ENCODE measurements around the gene ELF1.
"Not testable (repeated sequence)": the region's sequence is repeated elsewhere in the genome, so short reads cannot be mapped to it uniquely, and the experiment has no call there.

ELF1 gene

DNA sequence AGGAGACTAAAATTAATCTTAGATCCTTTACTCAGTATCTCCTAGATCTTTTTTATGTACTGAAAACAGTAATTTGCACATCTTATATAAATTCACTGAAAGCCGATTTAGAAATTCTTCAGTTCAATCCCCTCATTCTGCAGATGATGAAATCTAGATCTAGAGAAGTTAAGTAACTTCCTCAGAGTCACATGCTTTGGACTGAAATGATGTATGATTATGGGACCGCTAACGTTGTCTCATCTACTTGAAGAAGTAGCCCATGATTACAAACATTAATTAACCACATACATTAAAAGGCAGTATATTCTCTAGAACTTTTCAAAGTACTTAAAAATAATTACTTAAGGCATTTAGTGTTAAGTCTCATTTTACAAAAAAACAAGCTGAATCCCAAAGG lies 37.8 kb downstream of the ELF1 start:
- no peak for DNase-seq

DNA sequence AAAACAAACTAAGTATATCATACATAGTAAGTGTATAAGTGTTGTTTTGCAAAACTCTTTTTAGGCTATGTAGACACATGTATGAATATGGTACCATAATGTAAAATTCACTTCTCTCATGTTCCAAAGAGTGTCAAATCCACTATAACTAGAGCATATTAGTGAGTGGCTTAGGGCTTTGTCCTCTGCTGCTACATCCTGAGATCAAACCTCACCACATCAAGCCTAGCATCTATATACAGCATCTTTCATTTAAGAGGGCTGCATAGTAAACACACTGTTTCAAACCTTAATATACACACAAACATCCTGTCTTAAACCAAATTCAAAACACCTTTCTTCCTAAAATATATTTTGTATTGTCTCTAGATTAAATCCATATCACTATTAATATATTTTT lies 38.7 kb downstream of the ELF1 start:
- no peak for DNase-seq

DNA sequence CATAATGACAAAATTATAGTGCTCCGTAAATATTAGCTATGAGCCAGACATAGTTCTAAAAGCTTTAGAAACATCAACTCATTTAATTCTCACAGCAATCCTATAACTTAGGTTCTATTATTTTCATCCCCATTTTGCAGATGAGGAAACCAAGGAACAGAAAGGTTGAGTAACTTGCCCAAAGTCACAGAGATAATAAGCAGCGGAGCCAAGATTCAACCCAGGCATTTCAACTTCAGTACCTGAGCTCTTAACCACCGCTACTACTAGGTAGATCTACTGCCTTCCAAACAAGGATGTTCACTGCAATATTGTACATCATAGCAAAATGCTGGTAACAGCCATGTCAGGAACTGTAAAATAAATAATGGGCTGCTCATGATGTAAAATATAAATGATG lies 39.9 kb downstream of the ELF1 start:
- no peak for DNase-seq

DNA sequence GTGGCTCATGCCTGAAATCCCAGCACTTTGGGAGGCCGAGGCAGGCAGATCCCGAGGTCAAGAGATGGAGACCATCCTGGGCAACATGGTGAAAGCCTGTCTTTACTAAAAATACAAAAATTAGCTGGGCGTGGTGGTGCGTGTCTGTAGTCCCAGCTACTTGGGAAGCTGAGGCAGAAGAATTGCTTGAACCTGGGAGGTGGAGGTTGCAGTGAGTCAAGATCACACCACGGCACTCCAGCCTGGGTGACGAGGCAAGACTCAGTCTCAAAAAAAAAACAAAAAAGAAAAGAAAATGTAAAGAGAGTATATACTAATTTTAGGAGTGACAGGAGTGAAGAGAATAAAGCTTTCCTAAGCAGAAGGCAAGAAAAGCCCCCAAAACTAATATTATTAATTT lies 41.0 kb downstream of the ELF1 start:
- not testable (repeated sequence) for DNase-seq

DNA sequence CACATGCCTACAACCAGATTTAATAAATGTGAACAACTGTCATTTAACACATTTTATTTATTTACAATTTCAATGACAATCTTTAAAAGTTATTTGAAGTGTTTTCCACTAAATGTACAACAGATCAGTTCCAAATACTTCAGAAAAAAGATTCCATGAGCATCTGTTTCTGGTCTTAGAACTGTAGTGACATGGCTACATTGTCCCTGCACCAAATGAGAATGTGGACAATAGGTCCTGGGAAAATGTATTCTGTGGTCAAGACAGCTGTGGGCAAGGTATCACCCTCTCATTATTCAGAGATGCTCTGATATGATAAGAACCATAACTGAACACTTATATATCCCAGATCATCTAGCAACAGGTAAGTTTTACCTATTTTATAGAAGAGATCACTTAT lies 43.7 kb downstream of the ELF1 start:
- no peak for DNase-seq

DNA sequence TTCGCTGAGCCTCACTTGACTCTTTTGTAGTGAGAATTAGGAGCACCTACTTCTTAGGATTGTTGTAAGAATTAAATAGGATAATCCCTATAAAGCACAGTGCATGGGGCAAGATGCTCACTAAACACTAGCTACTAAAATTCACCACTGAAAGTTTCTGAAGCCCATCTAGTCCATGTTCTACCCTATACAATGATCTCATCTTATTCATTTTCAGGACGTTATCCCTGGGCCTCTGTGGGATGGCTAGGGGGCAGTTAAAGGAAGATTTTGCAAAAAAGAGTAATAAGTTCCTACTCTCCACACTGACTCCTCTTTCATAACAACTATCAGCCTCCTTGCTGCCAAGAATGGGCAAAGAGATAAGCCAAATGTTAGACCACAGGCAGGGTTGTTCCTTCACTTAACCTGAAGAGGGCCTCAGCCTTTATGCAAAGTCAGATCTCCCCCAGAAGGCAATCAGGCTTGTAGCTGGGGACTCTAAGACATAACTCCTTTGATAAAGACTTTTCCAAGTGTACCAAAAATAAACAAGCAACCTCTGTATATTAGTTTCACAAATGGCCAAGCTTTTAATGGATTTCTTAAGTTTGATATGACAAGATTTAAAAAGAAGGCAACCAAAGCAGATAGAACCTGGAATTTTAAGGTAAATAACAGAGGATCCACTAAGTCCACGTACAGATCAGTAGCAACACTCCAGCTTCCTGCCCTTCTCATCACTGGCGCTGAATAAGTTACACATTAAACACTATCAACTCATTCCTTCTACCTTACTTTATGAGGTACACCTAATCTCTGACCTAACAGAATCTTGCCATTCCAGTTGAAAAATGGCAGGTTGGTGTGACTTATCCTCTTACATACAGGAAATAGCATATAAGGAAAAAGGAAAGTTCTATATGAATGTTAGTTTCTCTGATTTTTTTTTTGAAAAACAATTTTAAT lies 44.4 kb downstream of the ELF1 start:
- DNase-seq, result no peak

DNA sequence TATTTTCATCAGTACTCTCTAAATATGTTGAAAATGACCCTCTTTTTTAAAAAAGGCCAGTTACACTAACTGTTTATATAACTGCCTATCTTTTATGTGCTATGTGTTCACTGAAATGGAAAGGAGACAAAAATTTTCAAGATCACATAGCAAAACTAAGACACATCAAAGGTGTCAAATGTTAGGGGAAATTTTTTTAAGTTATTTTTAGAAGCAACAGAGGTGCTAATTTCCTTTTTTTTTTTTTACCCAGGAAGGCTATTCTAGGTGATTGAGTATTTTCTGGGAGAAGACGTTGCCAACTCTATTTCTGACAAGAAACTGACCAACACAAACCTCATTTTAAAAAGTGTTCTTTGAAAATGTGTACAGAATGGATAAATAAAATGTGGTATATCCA lies 45.7 kb downstream of the ELF1 start:
- no peak for DNase-seq

DNA sequence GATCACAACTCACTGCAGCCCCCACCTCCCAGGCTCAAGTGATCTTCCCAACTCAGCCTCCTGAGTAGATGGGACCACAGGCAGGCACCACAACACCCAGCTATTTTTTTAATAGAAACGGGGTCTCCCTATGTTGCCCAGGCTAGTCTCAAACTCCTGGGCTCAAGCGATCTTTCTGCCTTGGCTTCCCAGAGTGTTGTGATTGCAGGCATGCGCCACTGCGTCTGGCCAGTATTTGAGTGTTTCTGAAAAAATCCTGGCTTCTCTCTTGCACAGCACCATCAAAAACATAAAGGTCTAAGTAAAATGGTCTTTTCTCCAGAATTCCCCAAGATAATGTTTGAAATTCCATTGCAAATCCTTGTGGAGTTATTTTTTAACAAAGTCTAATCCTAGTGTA lies 47.8 kb downstream of the ELF1 start:
- DNase-seq, result no peak

DNA sequence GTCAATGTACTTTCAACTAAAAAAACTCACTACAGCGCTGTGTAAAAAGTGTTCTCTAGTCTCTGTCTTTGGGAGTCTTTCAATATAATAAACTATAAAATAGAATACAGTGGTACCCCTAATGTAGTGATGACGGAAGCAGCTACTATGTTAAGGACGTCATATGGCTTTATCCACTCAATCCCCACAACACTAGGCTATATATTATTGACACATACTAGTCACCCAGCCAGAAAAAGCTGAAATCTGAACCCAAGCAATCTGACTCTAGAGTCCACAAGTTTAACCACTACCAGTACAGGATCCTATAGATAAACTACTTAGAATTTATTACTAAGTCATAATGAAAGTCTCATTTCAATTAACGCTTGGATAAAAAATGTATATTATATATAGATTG lies 48.3 kb downstream of the ELF1 start:
- no peak for DNase-seq

DNA sequence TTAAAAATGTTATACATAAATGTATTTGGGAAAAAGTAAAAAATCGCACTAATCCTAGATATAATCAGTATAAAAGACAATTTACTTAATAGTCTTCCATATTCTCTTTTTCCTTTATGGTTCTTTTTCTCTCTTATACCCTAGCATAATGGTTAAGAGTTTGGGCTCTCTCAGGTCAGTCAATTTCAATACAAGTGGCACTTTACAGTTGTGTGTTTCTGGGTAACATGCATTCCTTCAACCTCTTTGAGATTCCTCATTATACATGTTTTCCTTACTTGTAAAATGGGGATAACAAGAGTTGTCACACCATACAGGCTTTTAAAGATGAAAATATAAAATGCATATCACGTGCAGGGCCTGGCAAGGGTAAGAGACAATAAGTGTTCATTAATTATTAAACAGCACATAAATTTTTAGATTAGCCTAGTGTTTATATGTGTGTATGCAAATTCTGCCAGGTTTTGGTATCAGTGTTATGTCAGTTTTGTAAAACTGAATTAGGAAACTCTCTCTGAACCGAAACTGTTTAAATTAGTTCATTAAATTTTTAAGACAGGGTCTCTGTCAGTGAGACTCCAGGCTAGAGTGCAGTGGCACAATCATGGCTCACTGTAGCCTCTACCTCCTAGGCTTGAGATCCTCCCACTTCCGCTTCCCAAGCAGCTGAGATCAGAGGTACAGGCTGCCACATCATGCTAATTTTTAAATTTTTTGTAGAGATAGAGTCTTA lies 49.8 kb downstream of the ELF1 start:
- no peak for DNase-seq

DNA sequence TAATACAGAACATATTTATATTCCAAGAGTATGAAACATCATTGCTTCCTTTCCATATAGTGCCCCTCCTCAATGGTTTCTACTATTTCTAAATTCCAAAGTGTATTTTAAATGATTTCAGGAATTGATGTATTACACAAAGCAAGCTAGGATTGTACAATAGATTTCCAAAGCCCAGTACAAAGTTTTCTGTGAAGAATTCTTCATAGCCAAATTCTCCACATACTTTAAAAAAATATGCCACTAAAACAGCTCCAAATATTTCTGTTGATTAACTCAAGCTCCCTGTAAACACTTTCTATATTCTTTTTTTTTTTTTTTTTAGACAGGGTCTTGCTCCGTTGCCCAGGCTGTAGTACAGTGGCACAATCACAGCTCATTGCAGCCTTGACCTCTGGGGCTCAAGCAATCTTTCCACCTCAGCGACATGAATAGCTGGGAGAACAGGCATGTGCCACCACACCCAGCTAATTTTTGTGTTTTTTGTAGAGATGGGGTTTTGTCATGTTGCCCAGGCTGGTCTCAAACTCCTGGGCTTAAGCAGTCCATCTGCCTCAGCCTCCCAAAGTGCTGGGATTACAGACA lies 50.6 kb downstream of the ELF1 start:
- no peak for DNase-seq

DNA sequence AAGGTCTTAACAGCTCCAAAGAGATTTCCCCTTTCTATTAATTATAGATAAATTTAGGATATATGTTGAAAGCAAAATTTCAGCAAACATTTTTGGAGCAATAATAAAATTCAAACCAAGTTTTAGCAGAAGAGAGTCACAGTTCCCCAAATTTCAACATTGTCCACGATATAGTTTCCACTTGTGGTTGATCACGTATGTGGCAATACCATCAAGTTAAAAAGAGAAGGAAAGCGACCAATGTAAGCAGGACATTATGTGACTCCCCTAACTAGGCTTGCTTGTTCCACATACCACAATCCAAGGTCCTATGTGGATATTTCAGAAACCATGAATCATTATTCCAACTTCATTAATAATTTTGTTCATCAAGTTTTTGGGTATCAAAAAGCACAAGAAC lies 52.8 kb downstream of the ELF1 start:
- DNase-seq, result no peak

DNA sequence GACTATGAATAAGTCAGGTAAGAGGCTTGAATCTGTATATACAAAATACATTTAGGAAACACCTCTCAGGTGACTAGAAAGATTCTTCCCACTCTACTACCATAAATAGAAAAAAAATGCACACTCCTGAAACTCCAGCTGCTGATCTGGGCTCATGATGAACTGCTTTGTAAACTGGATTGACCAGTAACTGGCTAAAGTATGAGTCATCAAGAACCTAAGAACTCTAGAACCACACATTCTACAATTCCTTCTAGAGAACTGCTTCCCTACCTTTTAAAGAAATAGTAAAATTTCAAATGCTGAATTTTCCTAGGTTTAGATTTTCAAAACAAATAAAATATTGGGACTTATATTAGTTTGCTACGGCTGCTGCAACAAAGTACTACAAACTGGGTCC lies 55.2 kb downstream of the ELF1 start:
- DNase-seq, result no peak

DNA sequence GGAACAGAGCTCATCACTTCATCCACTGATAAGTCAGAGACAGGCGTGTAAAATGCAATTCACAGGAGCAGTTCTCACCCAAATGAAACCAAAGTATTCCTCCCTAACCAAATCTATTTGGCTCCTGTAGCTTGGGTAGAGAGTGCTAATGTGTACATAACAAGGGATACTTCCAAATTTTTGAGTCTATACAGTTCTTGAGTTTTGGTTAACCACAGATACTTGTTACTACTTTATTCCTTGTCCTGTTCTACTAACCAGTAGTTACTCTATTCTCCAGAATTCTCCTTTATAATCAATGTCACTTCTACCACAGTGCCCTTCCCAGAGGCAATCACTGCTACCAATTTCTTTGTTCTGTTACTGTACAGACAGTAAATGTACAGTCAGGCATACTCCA lies 57.3 kb downstream of the ELF1 start:
- no peak for DNase-seq

DNA sequence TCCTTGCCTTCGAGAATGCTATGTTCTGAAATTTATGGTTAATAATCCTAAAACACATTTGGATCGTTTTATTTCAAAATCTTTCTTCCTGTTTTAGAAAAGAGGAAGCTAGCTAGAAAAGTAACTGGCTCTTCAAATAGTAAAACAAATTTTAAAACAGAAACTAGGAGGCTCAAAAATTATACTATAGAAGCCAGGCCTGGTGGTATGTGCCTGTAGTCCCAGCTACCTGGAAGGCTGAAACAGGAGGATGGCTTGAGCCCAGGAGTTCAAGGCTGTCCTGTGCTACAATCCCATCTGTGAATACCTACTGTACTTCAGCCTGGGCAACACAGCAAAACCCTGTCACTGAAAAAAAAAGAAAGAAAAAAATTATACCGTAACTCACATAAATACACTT lies 57.9 kb downstream of the ELF1 start:
- DNase-seq, result no peak

DNA sequence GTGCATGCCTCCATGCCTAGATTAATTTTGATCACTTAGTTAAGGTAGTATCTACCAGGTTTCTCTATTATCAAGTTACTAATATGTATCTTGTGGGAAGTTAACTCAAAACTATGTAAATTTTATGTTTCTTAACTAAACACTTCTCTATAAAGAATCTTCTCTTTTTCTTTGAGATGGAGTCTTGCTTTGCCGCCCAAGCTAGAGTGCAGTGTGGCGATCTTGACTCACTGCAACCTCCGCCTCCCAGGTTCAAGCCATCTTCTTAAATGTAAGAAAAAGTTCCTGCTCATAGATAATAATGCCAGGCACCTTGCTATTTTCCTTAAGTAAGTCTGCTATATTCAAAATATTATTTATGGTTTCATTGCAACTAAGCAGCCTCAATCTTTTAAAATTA lies 58.4 kb downstream of the ELF1 start:
- no peak for DNase-seq

DNA sequence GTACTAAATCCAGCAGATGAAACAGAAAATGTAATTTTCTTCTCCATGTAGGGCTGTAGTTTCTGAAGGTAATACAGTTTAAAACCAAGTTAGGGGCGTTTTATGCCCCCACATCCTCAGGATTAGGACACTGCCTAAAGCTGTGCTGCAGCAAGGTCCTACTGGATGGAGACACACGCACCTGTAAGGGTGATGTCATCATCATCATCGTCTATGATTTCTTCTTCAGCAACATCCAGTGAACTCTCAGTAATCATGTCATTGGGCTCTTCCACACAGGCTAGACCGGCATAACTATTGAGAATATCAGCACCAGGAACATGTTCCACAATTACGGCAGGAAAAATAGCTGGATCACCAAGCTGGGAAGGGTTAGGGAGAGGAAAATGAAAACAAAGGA lies 60.5 kb downstream of the ELF1 start:
- no peak for DNase-seq

DNA sequence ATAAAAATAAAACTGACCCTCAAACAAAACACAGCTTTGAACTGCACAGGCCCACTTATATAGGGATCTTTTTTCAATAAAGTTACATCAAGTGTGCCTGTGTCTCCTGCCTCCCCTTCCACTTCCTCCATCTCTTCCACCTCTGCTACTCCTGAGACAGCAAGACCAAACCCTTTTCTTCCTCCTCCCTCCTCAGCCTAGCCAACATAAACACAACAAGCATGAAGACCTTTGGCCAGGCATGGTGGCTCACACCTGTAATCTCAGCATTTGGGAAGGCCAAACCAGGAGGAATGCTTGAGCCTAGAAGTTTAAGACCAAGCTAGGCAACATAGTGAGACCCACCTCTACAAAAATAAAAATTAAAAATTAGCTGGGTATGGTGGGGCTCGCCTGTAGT lies 72.6 kb downstream of the ELF1 start:
- DNase-seq, result no peak

DNA sequence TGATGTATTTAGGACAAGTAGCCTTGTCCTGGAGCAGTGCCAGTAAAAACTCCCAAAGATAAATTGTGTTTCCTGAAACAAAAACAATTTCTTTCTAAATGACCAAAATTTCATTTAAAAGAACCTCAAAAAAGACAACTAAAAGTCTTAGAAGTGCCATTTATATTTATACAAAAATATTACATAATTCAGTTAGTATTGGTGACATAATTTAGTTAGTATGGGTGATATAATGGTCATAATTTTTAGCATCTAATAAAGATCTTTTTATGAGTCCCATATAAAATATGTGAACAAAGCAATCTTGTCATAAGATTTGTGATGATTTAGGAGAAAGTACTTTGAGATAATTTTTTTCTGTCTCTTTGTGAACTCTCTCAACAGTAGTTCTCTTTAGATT lies 76.0 kb downstream of the ELF1 start:
- no peak for DNase-seq

DNA sequence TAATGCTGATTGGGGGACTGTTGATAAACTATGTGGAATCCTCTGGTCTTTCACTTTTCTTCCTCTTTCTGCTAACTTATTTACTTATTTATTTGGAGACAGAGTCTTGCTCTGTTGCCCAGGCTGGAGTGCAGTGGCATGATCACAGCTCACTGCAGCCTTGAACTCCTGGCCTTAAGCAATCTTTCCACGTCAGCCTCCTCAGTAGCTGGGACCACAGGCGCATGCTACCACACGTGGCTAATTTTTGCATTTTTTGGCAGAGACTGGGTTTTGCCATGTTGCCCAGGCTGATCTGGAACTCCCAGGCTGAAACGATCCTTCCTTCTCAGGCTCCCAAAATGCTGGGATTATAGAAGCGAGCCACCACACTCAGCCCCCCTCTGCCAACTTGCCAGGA lies 77.5 kb downstream of the ELF1 start:
- DNase-seq, result no peak

DNA sequence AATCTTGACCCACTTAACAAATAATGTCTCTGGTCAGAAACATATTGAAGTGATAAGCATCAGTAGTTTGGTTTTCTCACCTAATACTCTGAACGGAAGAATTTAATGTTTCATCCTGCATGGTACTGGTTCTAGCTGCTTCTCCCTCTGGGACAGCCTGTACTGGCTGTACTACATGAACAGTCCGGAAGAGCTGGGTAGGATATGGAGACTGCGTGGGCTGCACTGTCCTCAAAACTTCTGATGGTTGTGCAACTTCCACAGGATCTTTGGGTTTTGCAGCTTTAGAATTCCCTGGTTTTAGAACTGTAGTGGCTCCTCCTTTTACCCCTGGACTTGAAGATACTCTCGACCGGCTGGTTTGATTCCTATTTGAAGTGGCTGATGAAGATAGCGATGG lies 78.3 kb downstream of the ELF1 start:
- no peak for DNase-seq

DNA sequence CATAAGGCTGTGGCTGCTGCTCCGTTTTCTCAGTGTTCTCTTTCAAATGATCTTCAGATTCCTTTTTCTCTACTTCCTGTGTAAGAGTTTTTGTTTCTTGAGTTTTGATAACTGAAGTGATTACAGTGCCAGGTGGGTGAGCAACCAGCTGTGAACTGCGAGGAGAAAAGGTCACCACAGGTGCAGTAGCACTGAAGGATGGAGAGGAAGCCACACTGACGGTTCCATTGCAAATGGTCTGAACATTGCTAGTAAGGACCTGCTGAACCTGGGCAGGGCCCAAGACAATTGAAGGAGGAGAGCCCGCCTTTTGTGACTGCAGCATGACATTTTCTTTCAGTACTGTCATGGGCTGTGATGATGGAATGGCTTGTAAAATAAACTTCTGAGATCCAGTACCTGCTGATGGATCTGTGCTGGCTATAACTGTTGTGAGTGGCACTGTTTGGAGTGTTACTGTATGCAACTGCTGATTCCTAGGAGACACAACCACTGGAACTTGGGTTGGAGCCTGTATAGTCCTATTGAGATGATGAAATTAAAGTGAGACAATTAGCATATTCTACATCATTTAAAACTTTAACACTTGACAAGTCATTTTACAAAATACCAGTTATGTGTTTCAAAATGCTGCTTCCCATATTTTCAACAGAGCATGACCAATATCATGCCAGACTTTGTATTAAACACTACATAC lies 85.5 kb downstream of the ELF1 start:
- no peak for DNase-seq

DNA sequence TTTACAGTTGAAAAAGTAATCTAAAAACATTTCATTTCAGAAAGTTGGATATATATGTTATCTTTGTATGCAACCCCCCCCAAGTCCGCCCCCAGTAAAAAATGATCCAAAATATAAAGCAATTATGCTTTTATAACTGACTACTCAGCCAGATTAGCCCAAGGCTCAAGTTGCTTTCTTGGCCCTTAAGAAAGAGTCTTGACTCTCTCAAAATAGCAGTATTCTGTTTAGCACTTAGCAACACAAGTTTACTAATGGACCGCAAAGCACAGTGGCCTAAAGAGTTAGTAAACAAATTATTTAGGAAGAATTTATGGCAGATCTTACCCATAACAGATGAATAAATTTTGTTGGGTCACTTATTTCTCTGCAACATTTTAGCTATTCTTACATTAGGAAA lies 86.9 kb downstream of the ELF1 start:
- DNase-seq, result no peak

DNA sequence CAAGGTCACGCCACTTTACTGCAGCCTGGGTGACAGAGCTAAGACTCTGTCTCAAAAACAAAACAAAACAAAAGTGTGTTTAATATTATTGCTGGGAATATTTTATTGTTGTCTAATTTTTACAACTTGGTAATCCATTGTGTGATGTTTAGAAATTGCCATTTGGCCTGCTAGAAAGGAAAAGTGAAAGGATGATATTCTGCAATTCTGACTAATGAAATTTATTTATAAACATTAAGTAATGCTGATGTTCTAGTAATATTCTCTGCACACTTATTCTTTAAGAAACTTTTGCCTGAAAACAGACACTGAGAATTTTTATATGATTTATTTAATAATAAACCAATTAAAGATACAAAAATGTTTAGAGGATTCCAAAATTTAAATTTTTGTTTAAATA lies 87.4 kb downstream of the ELF1 start:
- no peak for DNase-seq
